ENCODE results near the gene EPS8L2.

DNA sequence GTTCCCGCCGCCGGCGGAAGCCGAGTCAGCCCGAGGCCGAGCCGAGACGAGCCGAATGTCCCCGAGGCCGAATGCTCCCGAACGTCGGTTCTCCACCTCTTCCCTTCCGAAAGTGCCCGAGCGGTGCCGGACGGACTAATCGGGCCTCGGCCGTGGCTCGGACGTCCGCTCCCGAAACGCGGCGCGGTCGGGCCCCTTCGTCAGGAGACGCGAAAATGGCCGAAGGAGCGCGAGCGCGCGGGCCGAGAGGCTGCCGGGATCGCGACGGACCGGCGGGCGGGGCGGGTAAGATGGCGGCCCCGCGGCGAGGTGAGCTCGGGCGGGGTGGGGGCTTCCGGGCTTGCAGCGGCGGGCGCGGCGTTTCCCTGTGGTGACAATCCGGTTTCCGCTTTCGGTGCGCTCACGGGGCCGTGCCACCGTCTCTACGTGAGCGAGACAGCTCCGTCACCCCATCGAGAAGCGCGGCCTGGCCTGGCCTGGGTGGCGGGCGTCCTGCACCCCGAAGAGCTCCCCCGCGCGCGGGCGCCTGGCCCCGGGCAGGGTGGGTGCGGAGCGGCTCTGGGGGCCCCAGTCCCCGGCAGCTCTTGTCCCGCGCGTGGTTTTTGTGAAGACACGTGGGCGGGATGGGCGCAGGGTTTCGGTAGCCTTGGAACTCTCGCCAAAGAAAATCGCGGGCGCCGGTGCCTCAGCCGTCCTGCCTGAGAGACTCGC lies 10.3 kb upstream of the EPS8L2 start, which contains the start of gene TMEM80:
- TF ChIP-seq, protein P1, sequence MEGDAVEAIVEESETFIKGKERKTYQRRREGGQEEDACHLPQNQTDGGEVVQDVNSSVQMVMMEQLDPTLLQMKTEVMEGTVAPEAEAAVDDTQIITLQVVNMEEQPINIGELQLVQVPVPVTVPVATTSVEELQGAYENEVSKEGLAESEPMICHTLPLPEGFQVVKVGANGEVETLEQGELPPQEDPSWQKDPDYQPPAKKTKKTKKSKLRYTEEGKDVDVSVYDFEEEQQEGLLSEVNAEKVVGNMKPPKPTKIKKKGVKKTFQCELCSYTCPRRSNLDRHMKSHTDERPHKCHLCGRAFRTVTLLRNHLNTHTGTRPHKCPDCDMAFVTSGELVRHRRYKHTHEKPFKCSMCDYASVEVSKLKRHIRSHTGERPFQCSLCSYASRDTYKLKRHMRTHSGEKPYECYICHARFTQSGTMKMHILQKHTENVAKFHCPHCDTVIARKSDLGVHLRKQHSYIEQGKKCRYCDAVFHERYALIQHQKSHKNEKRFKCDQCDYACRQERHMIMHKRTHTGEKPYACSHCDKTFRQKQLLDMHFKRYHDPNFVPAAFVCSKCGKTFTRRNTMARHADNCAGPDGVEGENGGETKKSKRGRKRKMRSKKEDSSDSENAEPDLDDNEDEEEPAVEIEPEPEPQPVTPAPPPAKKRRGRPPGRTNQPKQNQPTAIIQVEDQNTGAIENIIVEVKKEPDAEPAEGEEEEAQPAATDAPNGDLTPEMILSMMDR (conservative IDR thresholded peaks at IDR 0.05) = no peak
- peak; percentile 86; the same call in 1 of the 2 replicates for TF ChIP-seq ZFX (IDR thresholded peaks at IDR 0.05)
